ENCODE results near the gene HBM.
"Not testable (repeated sequence)": the region's sequence is repeated elsewhere in the genome, so short reads cannot be mapped to it uniquely, and the experiment has no call there.

The HBM gene

DNA sequence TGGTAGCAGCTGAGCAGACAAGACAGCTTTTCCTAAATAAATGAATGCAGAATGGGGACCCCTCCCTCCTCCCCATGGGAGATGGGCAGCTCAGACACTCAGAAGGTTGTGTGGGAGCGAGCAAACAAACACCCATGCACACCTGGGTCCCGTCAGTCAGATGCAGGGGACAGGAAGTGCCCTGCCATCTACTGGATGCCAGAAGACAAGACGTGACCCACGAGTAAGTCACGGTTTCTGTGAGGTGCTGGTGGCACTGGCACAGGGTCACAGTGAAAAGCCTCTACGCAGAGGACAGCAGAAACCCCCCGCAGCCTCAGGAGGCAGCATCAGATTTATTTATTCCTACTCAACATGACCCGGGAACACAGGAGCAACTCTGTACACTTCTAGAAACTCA is 22.9 kb downstream of the HBM start:
- no peak for DNase-seq

DNA sequence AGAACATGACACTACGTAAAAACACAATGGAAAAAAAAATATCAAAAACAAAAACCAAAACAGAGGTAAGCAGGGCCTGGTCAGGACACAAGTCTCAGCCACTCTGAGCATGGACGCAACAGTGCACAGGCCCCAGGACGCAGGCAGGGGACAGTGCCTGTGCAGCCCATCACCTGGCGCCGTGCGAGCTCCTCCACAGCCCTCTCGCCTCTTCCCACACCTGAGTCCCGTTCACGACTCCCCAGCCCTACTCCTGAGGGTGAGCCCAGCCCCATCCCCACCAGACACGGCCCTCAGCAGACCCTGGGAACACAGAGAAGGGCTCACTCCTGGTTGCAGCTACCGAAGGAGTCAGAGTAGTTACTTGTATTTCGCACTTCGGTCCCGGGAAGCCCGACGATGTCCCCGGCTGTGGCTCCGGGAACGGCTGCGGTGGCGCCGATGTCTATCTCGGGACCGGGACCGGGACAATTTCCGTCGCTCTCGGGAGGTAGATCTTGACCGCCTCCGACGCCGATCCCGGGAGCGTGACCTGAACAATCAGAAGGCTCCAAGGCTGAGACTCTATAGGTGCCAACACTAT is 23.9 kb downstream of the HBM start:
- no peak for DNase-seq

DNA sequence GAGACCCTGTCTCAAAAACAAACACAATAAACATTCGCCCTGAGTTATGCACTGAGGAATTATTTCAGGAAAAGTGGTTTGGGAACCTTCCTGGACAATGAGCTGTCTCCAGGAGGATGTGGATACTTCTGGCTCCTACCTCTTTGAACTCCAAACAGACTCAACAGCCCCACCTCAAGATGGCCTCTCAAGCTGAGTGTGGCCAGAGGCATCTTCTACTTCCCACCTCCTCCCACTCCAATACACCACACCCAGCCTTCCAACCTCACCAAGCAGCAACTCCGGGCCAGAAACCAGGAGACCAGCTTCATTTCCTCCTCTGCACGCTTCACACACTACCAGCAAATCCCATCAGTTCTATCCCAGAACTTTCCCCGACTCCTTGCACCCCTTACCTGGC is 26.1 kb downstream of the HBM start:
- no peak for DNase-seq

DNA sequence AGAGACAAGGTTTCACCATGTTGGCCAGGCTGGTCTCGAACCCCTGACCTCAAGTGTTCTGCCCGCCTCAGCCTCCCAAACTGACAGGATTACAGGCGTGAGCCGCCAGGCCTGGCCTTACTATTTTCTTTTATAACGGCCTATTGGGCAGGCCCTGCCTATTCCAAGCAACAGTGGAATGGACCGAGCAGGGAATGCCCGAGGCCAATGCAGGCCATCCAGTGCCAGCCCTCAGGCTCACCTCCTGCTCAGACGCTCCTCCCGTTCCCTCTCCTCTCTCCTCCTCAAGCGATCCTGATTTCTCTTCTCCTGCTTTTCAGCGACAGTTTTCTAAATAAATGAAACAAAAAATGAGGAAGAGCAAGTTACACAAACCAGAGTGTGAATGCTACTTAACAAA is 26.9 kb downstream of the HBM start:
- no peak for DNase-seq

DNA sequence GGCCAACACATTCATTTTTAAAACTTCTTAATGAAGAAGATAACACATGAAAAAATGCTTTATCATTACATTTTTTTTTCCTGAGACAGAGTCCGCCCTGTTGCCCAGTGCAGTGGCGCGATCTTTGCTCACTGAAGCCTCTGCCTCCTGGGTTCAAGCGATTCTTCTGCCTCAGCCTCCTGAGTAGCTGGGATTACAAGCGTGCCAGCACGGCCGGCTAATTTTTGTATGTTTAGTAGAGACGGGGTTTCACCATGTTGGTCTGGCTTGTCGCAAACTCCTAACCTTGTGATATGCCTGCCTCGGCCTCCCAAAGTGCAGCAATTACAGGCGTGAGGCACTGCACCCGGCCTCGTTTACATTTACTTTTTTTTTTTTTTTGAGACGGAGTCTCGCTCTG is 27.7 kb downstream of the HBM start:
- no peak for DNase-seq

DNA sequence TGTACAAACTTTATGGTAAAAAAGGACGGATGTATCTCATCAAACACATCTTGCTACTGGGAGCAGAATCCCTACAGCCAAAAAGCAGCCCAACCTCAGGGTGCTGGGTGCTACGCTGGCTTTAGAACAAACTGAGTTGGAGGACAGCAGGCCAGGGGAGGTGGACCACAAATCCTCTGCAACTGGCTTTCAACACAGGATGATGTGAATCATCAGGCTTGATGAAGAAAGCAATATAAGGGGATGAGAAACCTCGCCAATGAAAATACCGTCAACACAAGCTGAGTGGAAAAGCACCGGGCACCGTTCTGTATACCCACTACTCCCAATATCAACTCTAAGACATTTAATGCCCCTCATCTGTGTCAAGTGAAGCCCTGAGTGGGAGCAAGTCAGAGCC is 28.7 kb downstream of the HBM start:
- no peak for DNase-seq

DNA sequence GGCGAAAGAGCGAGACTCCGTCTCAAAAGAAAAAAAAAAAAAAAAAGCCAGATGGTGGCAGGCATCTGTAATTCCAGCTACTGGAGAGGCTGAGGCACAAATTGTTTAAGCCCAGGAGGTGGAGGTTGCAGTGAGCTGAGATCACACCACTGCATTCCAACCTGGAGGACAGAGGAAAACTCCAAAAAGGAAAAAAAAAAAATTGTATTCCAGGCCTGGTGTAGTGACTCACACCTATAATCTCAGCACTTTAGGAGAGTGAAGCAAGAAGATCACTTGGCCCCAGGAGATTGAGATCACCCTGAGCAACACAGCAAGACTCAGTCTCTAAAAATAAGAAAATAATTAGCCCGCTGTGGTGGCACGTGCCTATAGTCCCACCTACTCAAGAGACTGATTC is 34.6 kb downstream of the HBM start:
- DNase-seq = no peak

DNA sequence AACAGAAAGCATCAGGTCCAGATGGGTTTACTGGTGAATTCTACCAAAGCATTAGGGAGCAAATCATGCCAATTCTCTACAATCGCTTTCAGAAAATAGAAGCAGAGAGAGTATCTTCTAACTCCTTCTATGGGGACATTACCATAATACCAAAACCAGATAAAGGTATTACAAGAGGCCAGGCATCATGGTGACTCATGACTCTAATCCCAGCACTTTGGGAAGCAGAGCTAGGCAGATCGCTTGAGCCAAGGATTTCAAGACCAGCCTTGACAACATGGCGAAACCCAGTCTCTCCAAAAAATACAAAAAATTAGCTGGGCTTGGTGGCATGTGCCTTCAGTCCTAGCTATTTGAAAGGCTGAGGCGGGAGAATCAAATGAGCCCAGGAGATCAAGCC is 37.5 kb downstream of the HBM start:
- no peak for DNase-seq

DNA sequence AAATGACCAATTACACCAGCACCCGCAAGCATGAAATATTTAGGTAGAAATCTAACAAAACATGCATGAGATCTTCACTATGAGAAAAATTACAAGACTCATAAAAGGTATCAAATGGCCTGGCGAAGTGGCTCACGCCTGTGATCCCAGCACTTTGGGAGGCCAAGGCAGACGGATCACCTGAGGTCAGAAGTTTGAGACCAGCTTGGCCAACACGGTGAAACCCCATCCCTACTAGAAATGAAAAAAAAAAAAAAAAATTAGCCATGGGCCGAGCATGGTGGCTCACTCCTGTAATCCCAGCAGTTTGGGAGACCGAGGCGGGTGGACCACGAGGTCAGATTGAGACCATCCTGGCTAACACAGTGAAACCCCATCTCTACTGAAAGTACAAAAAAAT is 38.3 kb downstream of the HBM start:
- DNase-seq = not testable (repeated sequence)

DNA sequence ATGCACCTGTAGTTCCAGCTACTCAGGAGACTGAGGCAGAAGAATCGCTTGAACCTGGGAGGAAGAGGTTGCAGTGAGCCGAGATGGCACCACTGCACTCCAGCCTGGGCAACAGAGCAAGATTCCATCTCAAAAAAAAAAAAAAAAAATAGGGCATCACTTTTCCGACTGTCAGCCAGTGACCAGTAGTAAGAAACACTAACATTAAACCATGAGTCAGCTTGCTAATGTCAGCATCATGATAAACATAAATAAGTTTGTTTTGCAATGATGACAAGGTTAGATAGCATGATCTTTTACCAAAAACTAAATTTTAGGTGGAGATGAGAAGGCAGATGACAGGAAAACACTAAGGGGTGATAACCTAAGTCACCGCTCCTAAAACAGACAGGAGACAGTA is 43.6 kb downstream of the HBM start:
- not testable (repeated sequence) for DNase-seq

DNA sequence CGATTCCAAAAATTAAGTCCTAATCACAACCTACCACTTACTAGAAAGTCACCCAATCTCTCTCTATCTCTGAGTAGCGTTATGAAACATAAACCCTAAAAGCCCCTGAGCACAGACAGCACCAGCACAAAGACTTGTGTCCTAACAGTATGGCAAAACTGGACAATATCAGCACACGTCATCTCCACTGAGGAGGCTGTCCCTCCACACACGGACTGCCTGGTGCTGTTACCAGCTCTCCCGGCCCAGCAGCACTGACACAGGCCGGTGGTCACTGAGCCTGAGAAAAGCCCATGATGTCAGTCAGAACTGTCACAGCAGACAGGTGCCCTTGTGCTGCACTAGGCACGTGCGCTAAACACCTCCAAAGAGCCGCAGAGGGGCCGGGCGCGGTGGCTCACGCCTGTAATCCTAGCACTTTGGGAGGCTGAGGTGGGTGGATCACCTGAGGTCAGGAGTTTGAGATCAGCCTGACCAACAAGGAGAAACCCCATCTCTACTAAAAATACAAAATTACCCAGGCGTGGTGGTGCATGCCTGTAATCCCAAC is 45.9 kb downstream of the HBM start:
- DNase-seq = not testable (repeated sequence)

DNA sequence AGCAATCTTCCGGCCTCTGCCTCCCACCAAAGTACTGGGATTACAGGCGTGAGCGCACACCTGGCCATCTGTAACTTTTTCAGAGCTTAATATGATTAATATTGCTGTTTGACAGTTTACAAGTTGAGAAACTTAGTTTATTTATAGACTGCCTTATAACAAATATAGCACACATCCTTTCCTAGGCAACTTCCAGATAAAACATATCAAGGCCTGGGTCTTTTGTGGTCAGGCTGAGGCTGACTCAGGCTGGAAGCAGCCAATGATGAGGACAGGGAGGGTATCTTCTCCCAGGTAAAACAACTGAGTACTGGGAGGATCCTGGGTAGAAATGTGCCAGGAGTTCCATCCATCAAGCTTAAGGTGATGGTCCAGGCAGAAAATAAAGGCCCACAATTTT is 47.2 kb downstream of the HBM start:
- DNase-seq = no peak
